ENCODE measurements around the gene HTRA3. TPM values are rescaled to one million over a fixed set of nuclear protein-coding genes. Genes with fewer than 3 reads are reported as not detected.

HTRA3 gene
- total and polyA plus RNA-seq, 2 experiments from 2014 or later = 19.4 to 34.9 TPM

DNA sequence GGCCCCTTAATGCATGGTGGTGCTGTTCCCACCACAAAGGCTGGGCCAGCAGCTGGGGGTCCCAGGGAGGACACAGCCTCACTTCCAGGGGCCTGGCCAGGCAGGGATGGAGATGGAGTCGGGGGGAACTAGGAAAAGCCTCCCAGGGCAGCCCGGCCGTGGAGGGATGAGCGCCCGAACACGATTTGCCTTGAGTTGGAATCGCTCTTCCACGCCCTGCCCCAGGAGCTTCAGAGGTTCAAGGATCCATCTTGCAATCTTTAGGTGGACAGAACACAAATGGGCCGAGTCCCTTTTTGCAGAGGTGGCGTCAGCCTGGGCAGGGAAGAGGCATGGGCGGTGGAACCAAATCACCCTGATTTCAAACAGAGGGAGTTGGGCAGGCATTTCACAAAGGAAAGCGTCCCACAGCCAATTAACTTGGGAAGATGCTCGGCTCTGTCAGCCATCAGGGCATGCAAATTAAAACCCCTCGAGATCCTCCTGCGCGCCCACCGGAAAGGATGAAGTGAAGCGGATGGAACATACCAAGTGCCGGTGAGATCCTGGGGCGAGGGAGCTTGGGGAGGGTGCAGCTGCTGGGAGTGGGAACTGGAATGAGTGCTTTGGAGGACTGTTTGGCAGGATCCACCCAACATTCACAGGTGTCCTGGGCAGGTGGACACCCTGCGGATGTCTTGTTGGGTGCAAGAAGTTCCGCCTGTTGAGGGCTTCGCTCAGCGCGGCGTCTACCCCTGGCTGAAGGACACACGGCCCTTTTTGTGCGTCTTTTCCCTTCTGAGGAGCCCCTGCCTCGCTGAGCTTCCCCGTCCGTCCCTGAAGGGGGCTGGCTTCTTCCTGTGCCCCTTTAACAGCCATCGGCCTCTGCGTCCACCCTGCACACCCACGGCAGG is 75.7 kb downstream of the HTRA3 start:
- WGBS (ENCODE audit: low lambda C conversion rate, missing lambda C conversion rate) = 95% methylated on average over 33 of the region's 34 CpGs
- H3K27me3 ChIP-seq = no peaks in the 10 kb centered on the region
- TF ChIP-seq EZH2 (IDR thresholded peaks at IDR 0.05; ENCODE audit: borderline replicate concordance) (no peak), EZH2phosphoT487 (IDR thresholded peaks at IDR 0.05; ENCODE audit: low read depth, severe bottlenecking, unreplicated experiment) (no peak)
- TF ChIP-seq, protein P1, sequence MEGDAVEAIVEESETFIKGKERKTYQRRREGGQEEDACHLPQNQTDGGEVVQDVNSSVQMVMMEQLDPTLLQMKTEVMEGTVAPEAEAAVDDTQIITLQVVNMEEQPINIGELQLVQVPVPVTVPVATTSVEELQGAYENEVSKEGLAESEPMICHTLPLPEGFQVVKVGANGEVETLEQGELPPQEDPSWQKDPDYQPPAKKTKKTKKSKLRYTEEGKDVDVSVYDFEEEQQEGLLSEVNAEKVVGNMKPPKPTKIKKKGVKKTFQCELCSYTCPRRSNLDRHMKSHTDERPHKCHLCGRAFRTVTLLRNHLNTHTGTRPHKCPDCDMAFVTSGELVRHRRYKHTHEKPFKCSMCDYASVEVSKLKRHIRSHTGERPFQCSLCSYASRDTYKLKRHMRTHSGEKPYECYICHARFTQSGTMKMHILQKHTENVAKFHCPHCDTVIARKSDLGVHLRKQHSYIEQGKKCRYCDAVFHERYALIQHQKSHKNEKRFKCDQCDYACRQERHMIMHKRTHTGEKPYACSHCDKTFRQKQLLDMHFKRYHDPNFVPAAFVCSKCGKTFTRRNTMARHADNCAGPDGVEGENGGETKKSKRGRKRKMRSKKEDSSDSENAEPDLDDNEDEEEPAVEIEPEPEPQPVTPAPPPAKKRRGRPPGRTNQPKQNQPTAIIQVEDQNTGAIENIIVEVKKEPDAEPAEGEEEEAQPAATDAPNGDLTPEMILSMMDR (IDR thresholded peaks at IDR 0.05; ENCODE audit: poor library complexity) = no peak
- no peaks in the 10 kb centered on the region for H3K9me3 ChIP-seq (ENCODE audit: low read depth)
- H3K4me2 ChIP-seq = no peak overlapping the region
- no peaks in the 10 kb centered on the region for H4K20me1 ChIP-seq (ENCODE audit: insufficient read depth, poor library complexity, severe bottlenecking)
- no peak overlapping the region for H3K4me3 ChIP-seq
- no peaks in the 10 kb centered on the region for H3K79me2 ChIP-seq
- no peak overlapping the region for H3K27ac ChIP-seq
- H2AFZ ChIP-seq = no peak overlapping the region
- DNase-seq (ENCODE audit: low spot score) = no peak
- H3K36me3 ChIP-seq (replicated peaks; ENCODE audit: insufficient read depth, low read depth) = no peaks in the 10 kb centered on the region
- no peaks in the 10 kb centered on the region for H3K4me1 ChIP-seq (ENCODE audit: insufficient read depth)
- no peaks in the 10 kb centered on the region for H3K9me2 ChIP-seq (replicated peaks; ENCODE audit: insufficient read depth)

DNA sequence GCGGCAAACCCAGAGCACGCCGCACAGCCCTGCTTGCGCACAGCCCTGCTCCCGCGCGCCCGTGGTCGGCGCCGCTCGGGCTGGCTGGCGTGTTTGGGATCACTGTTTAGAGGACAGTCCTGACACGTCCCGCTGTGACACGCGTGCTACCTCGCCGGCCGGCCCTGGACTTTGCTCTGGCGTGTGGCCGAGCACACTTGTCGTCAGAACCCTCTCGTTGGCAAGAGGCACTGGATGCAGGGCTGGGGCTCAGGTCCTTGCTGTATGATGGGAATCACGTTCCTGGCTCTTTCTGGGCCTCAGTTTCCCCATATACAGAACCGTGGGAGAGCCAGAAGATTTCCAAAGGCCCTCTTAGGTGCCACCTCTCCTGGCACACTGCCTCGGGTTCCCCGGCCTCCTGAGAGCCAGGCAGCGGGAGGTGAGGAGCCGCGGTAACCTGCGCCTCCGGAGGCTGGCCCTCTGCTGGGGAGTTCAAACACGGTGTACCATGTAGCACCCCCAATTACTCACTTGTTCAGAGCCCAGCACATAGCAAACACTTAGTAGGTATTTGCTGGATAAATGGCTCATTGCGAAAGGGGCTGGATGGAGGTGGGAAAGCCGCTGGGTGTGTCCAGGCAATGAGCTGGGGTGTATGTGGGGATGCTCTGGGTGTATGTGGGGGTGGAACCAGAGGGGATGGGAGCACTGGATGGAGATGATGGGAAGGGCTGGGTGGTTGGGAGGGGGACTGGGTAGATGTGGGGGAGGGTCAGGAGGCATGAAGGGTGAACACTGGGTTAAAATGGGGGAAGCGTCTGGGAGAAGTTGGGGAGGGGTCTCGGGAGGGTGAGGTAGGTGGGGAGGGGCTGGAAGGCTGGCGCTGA is 76.6 kb downstream of the HTRA3 start:
- Histone ChIP-seq H2AFZ (no peak overlapping the region), H3K27me3 (no peaks in the 10 kb centered on the region), H3K36me3 (replicated peaks; ENCODE audit: insufficient read depth, low read depth) (no peaks in the 10 kb centered on the region), H3K27ac (no peak overlapping the region), H3K79me2 (no peaks in the 10 kb centered on the region), H3K4me1 (ENCODE audit: insufficient read depth) (no peaks in the 10 kb centered on the region), H3K4me3 (no peak overlapping the region), H3K4me2 (no peak overlapping the region), H3K9me2 (replicated peaks; ENCODE audit: insufficient read depth) (no peaks in the 10 kb centered on the region), H4K20me1 (ENCODE audit: insufficient read depth, poor library complexity, severe bottlenecking) (no peaks in the 10 kb centered on the region), H3K9me3 (ENCODE audit: low read depth) (no peaks in the 10 kb centered on the region)
- no peak for DNase-seq (ENCODE audit: low spot score)
- TF ChIP-seq EZH2phosphoT487 (IDR thresholded peaks at IDR 0.05; ENCODE audit: low read depth, severe bottlenecking, unreplicated experiment) = no peak
- WGBS (ENCODE audit: low lambda C conversion rate, missing lambda C conversion rate) = 92% methylated on average over 34 of the region's 39 CpGs

DNA sequence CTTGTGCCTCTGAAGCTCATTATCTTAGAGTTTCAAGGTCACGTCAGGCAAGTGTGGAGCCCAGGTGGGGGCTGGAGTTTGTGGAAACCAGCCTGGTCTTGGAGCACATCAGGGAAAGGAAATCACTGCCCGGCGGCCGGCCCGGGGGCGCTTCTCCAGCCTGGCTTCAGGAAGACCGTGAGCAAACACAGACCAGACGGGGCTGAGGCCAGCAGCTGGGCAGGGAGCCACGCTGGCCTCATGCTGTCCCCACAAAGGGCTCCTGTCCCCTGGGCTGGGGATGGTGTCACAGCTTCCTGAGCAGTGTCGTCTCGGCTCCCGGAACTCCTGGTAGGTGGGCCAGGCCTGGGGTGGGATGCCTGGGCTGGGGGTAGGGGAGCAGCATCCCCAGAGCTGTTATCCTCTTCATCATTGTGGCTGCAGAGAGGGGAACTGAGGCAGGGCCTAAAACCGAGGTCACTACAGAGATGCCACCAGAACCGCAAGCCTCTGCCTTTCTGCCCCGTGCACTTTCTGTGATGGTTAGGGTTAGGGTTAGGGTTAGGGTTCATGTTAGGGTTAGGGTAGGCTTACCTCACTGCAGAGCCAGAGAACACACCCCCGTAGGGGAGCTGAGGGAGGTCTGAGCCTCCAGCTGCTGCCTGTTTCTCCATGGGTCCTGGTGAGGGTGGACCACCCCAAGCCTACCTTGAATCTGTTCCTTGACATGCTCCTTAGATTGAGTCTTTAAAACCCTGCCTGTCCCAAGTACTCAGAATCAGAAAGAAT is 77.5 kb downstream of the HTRA3 start:
- Histone ChIP-seq H3K27ac (no peak overlapping the region), H3K79me2 (no peaks in the 10 kb centered on the region), H3K36me3 (replicated peaks; ENCODE audit: insufficient read depth, low read depth) (no peaks in the 10 kb centered on the region), H3K4me2 (no peak overlapping the region), H2AFZ (no peak overlapping the region), H4K20me1 (ENCODE audit: insufficient read depth, poor library complexity, severe bottlenecking) (no peaks in the 10 kb centered on the region), H3K4me3 (no peak overlapping the region), H3K4me1 (ENCODE audit: insufficient read depth) (peaks cover 6% of the 10 kb centered on the region), H3K9me2 (replicated peaks; ENCODE audit: insufficient read depth) (no peaks in the 10 kb centered on the region), H3K27me3 (no peaks in the 10 kb centered on the region), H3K9me3 (ENCODE audit: low read depth) (no peaks in the 10 kb centered on the region)
- DNase-seq (ENCODE audit: low spot score) = no peak
- no peak for TF ChIP-seq EZH2 (IDR thresholded peaks at IDR 0.05; ENCODE audit: borderline replicate concordance)
- TF ChIP-seq, protein P1 (IDR thresholded peaks at IDR 0.05; ENCODE audit: poor library complexity) = no peak
- no peak for TF ChIP-seq EZH2phosphoT487 (IDR thresholded peaks at IDR 0.05; ENCODE audit: low read depth, severe bottlenecking, unreplicated experiment)
- WGBS (ENCODE audit: low lambda C conversion rate, missing lambda C conversion rate) = 70% methylated on average over 16 of the region's 16 CpGs

Data from hepatocyte (in vitro differentiated cells).